Omental fat pad (tissue), 4 donors: ENCODE results near the gene ATAD5. TPM values are rescaled to one million over a fixed set of nuclear protein-coding genes. Genes with fewer than 3 reads are reported as not detected.
"Not testable (repeated sequence)": the region's sequence is repeated elsewhere in the genome, so short reads cannot be mapped to it uniquely, and the experiment has no call there.

Experiments used
- ATAC-seq: fragments of 150-250 bp; one replicate; pipeline ENCODE4 v1.9.1; 2016; ENCODE audit warnings: mild to moderate bottlenecking, moderate library complexity; ENCODE audit not compliant: low FRiP score
- DNase-seq: peaks from one replicate; pipeline ENCODE4 v3.0.0-alpha.2; 2019; ENCODE audit warnings: low spot score
- CTCF ChIP-seq, 3 donors: fragments of 450-650 bp; IDR thresholded peaks; one replicate each; pipeline ENCODE4 v1.5.1; 2016 to 2017; ENCODE audit warnings: antibody characterized with exemption in 3 of 3, mild to moderate bottlenecking in 3 of 3, moderate library complexity in 2 of 3
- total RNA-seq, 4 donors: library from RNA; depleted of rRNA; stranded (reverse); fragments of >200 nt; gene quantifications; one replicate each; pipeline ENCODE4 v1.1.0, GENCODE V29; 2016

Gene ATAD5
- total RNA-seq, 4 donors from 2014 or later = 0.74 to 2.5 (median 1.2) TPM

- DNase-seq (no peak), ATAC-seq (no peak)
- no peak for TF ChIP-seq CTCF (IDR thresholded peaks at IDR 0.05)
Measured at GRCh38 chr17:30812218-30813177, 19.3 kb upstream of the ATAD5 start.

- DNase-seq, ATAC-seq: not testable (repeated sequence)
Measured at GRCh38 chr17:30814236-30814635, 17.5 kb upstream of the ATAD5 start.

GRCh38 chr17:30814860-30815259 lies 16.9 kb upstream of the ATAD5 start:
- ATAC-seq, DNase-seq: not testable (repeated sequence)

- ATAC-seq = no peak
- no peak for TF ChIP-seq CTCF (IDR thresholded peaks at IDR 0.05)
- DNase-seq = no peak
Measured at GRCh38 chr17:30816165-30816564, 15.6 kb upstream of the ATAD5 start.

GRCh38 chr17:30819971-30820705 lies 11.6 kb upstream of the ATAD5 start:
- no peak for TF ChIP-seq CTCF (IDR thresholded peaks at IDR 0.05)
- no peak for ATAC-seq
- DNase-seq = no peak

- DNase-seq (no peak), ATAC-seq (no peak)
- TF ChIP-seq CTCF (IDR thresholded peaks at IDR 0.05) = no peak
Measured at GRCh38 chr17:30821871-30822723, 9.7 kb upstream of the ATAD5 start.

GRCh38 chr17:30822919-30823318 lies 8.8 kb upstream of the ATAD5 start:
- ATAC-seq, DNase-seq: not testable (repeated sequence)

GRCh38 chr17:30823421-30823820 lies 8.3 kb upstream of the ATAD5 start:
- TF ChIP-seq CTCF (IDR thresholded peaks at IDR 0.05) = no peak
- no peak for ATAC-seq
- no peak for DNase-seq
